Vagina (tissue), 2 donors: ENCODE results near the gene DKK1.

ENCODE experiments used
- CTCF ChIP-seq, 3 experiments: fragments of 450-650 bp in 2 of 3; fragments of 200-600 bp in 1 of 3; sonication (generic) in 1 of 3; IDR thresholded peaks; one replicate each; pipeline ENCODE4 v1.5.1; 2017 to 2019; ENCODE audit warnings: antibody characterized with exemption in 3 of 3, mild to moderate bottlenecking in 2 of 3, moderate library complexity in 2 of 3
- POLR2A ChIP-seq, 2 donors: fragments of 450-650 bp; IDR thresholded peaks; one replicate each; pipeline ENCODE4 v1.6.1; 2017; ENCODE audit warnings: antibody characterized with exemption in 2 of 2, mild to moderate bottlenecking in 2 of 2, moderate library complexity in 2 of 2
- POLR2AphosphoS5 ChIP-seq, 2 donors: sonication (generic); formaldehyde crosslinking; IDR thresholded peaks; one replicate each; pipeline ENCODE4 v1.9.0; 2017; ENCODE audit warnings: antibody characterized with exemption in 2 of 2, mild to moderate bottlenecking in 2 of 2, low read depth in 1 of 2; ENCODE audit not compliant: insufficient read depth in 1 of 2

DNA sequence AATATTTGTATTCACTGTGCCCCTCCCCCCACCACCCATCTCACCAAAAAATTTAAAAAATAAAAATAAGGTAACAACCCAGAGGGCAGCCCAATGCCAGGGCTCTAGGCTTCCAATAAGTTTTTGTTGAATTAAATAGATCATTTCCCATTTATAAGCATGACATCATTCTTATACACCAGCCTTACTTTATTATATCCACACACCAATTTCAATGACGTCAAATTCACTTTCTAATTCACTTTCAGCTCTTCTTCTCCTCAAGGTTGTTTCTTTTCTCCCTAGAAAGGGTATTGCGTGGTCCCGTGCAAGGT is 1.2 kb upstream of the DKK1 start:
- TF ChIP-seq CTCF (IDR thresholded peaks at IDR 0.05) (no peak), POLR2AphosphoS5 (IDR thresholded peaks at IDR 0.05; ENCODE audit: insufficient read depth in 1 of 2, low read depth in 1 of 2) (no peak), POLR2A (IDR thresholded peaks at IDR 0.05) (no peak)
